Measurements from ENCODE around the gene PCSK2. TPM values are rescaled to one million over a fixed set of nuclear protein-coding genes. Genes with fewer than 3 reads are reported as not detected.

The PCSK2 gene
- total RNA-seq, 4 donors from 2014 or later: 0.63 TPM; not detected in 3

- no peak for ATAC-seq (ENCODE audit: low FRiP score)
- no peak for TF ChIP-seq CTCF (IDR thresholded peaks at IDR 0.05)
- DNase-seq (ENCODE audit: low spot score): no peak
These were observed 93.6 kb downstream of the PCSK2 start for GRCh38 chr20:17320456-17320855.

GRCh38 chr20:17326096-17326495 lies 99.3 kb downstream of the PCSK2 start:
- DNase-seq (ENCODE audit: low spot score): no peak
- no peak for TF ChIP-seq CTCF (IDR thresholded peaks at IDR 0.05)
- no peak for ATAC-seq (ENCODE audit: low FRiP score)

- TF ChIP-seq CTCF (IDR thresholded peaks at IDR 0.05): no peak
- DNase-seq (ENCODE audit: low spot score) (no peak), ATAC-seq (ENCODE audit: low FRiP score) (no peak)
These were observed 100.6 kb downstream of the PCSK2 start for GRCh38 chr20:17327185-17328148.

- TF ChIP-seq CTCF (IDR thresholded peaks at IDR 0.05): no peak
- ATAC-seq (ENCODE audit: low FRiP score) (no peak), DNase-seq (ENCODE audit: low spot score) (no peak)
These were observed 108.1 kb downstream of the PCSK2 start for GRCh38 chr20:17334932-17335331.

- ATAC-seq (ENCODE audit: low FRiP score) (no peak), DNase-seq (ENCODE audit: low spot score) (no peak)
- no peak for TF ChIP-seq CTCF (IDR thresholded peaks at IDR 0.05)
These were observed 112.2 kb downstream of the PCSK2 start for GRCh38 chr20:17339000-17339399.

GRCh38 chr20:17343091-17343490 lies 116.3 kb downstream of the PCSK2 start:
- ATAC-seq (ENCODE audit: low FRiP score): no peak
- no peak for DNase-seq (ENCODE audit: low spot score)
- TF ChIP-seq CTCF (IDR thresholded peaks at IDR 0.05): no peak

All from omental fat pad (tissue), 4 donors.